CD4-positive, alpha-beta T cell (primary cell): ENCODE measurements around the gene NKX6-1. TPM values are rescaled to one million over a fixed set of nuclear protein-coding genes. Genes with fewer than 3 reads are reported as not detected.

ENCODE experiments used
- ATAC-seq: fragments of 200-7000 bp; cut with Tn5 transposase; one replicate; pipeline ENCODE4 v1.10.0; 2022; ENCODE audit warnings: mild to moderate bottlenecking; ENCODE audit not compliant: poor library complexity
- CTCF ChIA-PET: fragments of 350-600 bp; sonication (Branson Sonifier 250); formaldehyde crosslinking; loops from one replicate; lab custom pipeline; 2021; ENCODE audit warnings: antibody characterized with exemption, inconsistent platforms; lab: Charles Lee
- POLR2A ChIA-PET: fragments of 350-600 bp; sonication (Branson Sonifier 250); formaldehyde crosslinking; loops from one replicate; lab custom pipeline; 2021; ENCODE audit warnings: antibody characterized with exemption, inconsistent platforms; lab: Charles Lee
- DNase-seq, 14 experiments: peaks; one replicate each; pipeline ENCODE4 v3.0.0-alpha.2; 2013 to 2020; ENCODE audit warnings: mixed read lengths in 2 of 14
- H3K27ac ChIP-seq, 2 donors: one replicate each; pipeline versions ENCODE4 v1.5.1 to v1.7.0; 2013; ENCODE audit warnings: low read length in 2 of 2, low read depth in 1 of 2, mild to moderate bottlenecking in 1 of 2
- H3K27me3 ChIP-seq, 2 experiments: 1 replicate in 1 of 2; 2 replicates in 1 of 2; pipeline versions ENCODE4 v1.6.1 to v1.7.0; 2013; ENCODE audit warnings: low read length in 2 of 2, control low read depth in 1 of 2, mild to moderate bottlenecking in 1 of 2, moderate library complexity in 1 of 2; ENCODE audit not compliant: insufficient read depth in 2 of 2, control insufficient read depth in 1 of 2
- H3K36me3 ChIP-seq: one replicate; pipeline ENCODE4 v1.6.1; 2013; ENCODE audit warnings: low read length, control low read depth; ENCODE audit not compliant: insufficient read depth
- H3K4me1 ChIP-seq: one replicate; pipeline ENCODE4 v1.6.1; 2013; ENCODE audit warnings: low read length, control low read depth; ENCODE audit not compliant: insufficient read depth
- H3K4me3 ChIP-seq: one replicate; pipeline ENCODE4 v1.5.1; 2013; ENCODE audit warnings: mild to moderate bottlenecking, low read length, moderate library complexity
- H3K9me3 ChIP-seq, 2 experiments: 1 replicate in 1 of 2; 2 replicates in 1 of 2; pipeline versions ENCODE4 v1.6.1 to v1.7.0; 2013; ENCODE audit warnings: low read length in 2 of 2, mild to moderate bottlenecking in 2 of 2, control low read depth in 1 of 2, moderate library complexity in 1 of 2; ENCODE audit not compliant: control insufficient read depth in 1 of 2, insufficient read depth in 1 of 2
- H3K27ac Mint-ChIP-seq: one replicate; pipeline ENCODE4 v1.8.0; 2020; ENCODE audit warnings: mixed read lengths
- H3K27me3 Mint-ChIP-seq: one replicate; pipeline ENCODE4 v1.8.0; 2021; ENCODE audit warnings: mixed read lengths
- H3K36me3 Mint-ChIP-seq: one replicate; pipeline ENCODE4 v1.8.0; 2021; ENCODE audit warnings: low read depth, mixed read lengths
- H3K4me1 Mint-ChIP-seq: one replicate; pipeline ENCODE4 v1.8.0; 2021; ENCODE audit warnings: low read depth, mixed read lengths
- H3K4me3 Mint-ChIP-seq: one replicate; pipeline ENCODE4 v1.8.0; 2020; ENCODE audit warnings: mild to moderate bottlenecking, mixed read lengths
- H3K9me3 Mint-ChIP-seq: one replicate; pipeline ENCODE4 v1.8.0; 2020; ENCODE audit warnings: mixed read lengths
- CTCF ChIP-seq: fragments of 200-600 bp; IDR thresholded peaks from one replicate; pipeline ENCODE4 v1.8.0; 2022; ENCODE audit warnings: antibody characterized with exemption, mild to moderate bottlenecking
- intact Hi-C, 2 experiments: fragments of 100-400 bp; cut with DNase I in 1 of 2; cut with micrococcal nuclease in 1 of 2; formaldehyde crosslinking; loops; one replicate each; pipeline versions ENCODE4 v1.15.1 to v1.9.0; 2023 to 2025; cut with DNase I, micrococcal nuclease
- total RNA-seq, 174 experiments: library from RNA in 2 of 174; stranded (reverse) in 2 of 174; gene quantifications; one replicate each; pipeline ENCODE4 v1.2.3 and lab custom pipeline; 2021 to 2026

The NKX6-1 gene
- total RNA-seq, 2 experiments from 2014 or later, result not detected

- no peaks in the 10 kb centered on the region for H3K36me3 ChIP-seq
- TF ChIP-seq CTCF, result no peak
- H3K36me3 Mint-ChIP-seq, result no peaks in the 10 kb centered on the region
- peaks cover 21% of the 10 kb centered on the region for H3K4me1 Mint-ChIP-seq
- H3K27ac ChIP-seq, result no peak overlapping the region
- H3K27me3 ChIP-seq, result peaks cover 74 to 91% of the 10 kb centered on the region in 2 experiments
- intact Hi-C loops, result no loop called here
- POLR2A ChIA-PET, result interaction anchor here (1.3 kb wide), 1 partner anchor 22 kb away, joined by 4 read pairs; no protein-coding TSS in a partner anchor
- peaks cover 10 to 37% of the 10 kb centered on the region in 2 experiments for H3K9me3 ChIP-seq
- peaks cover 89% of the 10 kb centered on the region for H3K27me3 Mint-ChIP-seq
- no peak for ATAC-seq
- no peak for DNase-seq
- no peak overlapping the region for H3K4me3 Mint-ChIP-seq
- H3K27ac Mint-ChIP-seq, result no peak overlapping the region
- CTCF ChIA-PET, result no interaction called here
- peaks cover 19% of the 10 kb centered on the region for H3K4me1 ChIP-seq
- no peak overlapping the region for H3K4me3 ChIP-seq
- H3K9me3 Mint-ChIP-seq, result no peaks in the 10 kb centered on the region
Observed at GRCh38 chr4:84502955-84503373, 3.9 kb upstream of the NKX6-1 start.

GRCh38 chr4:84502333-84502954 lies 3.4 kb upstream of the NKX6-1 start:
- no peak for DNase-seq
- H3K27ac Mint-ChIP-seq, result no peak overlapping the region
- H3K9me3 Mint-ChIP-seq, result no peaks in the 10 kb centered on the region
- peaks cover 72 to 91% of the 10 kb centered on the region in 2 experiments for H3K27me3 ChIP-seq
- ChIA-PET CTCF (no interaction called here), POLR2A (interaction anchor here (1.1 to 1.3 kb wide), 2 partner anchors 21 to 858 kb away, joined by 3 to 4 read pairs; no protein-coding TSS in a partner anchor)
- H3K36me3 Mint-ChIP-seq, result no peaks in the 10 kb centered on the region
- no peak overlapping the region for H3K4me3 Mint-ChIP-seq
- intact Hi-C loops, result no loop called here
- no peak overlapping the region for H3K4me3 ChIP-seq
- no peaks in the 10 kb centered on the region for H3K36me3 ChIP-seq
- H3K4me1 Mint-ChIP-seq, result peaks cover 21% of the 10 kb centered on the region
- TF ChIP-seq CTCF, result no peak
- H3K9me3 ChIP-seq, result peaks cover 10 to 39% of the 10 kb centered on the region in 2 experiments
- ATAC-seq, result no peak
- H3K4me1 ChIP-seq, result peaks cover 22% of the 10 kb centered on the region
- H3K27ac ChIP-seq, result no peak overlapping the region
- H3K27me3 Mint-ChIP-seq, result peaks cover 85% of the 10 kb centered on the region

GRCh38 chr4:84501721-84502267 lies 2.7 kb upstream of the NKX6-1 start:
- CTCF ChIA-PET, result no interaction called here
- Mint-ChIP-seq H3K9me3 (no peaks in the 10 kb centered on the region), H3K27ac (no peak overlapping the region), H3K4me1 (peaks cover 21% of the 10 kb centered on the region), H3K27me3 (peaks cover 87% of the 10 kb centered on the region), H3K36me3 (no peaks in the 10 kb centered on the region), H3K4me3 (no peak overlapping the region)
- POLR2A ChIA-PET, result interaction anchor here (1.1 kb wide), 1 partner anchor 857 kb away, joined by 3 read pairs; no protein-coding TSS in a partner anchor
- Histone ChIP-seq H3K27me3 (peaks cover 79 to 91% of the 10 kb centered on the region in 2 experiments), H3K9me3 (peaks cover 10 to 46% of the 10 kb centered on the region in 2 experiments), H3K36me3 (no peaks in the 10 kb centered on the region), H3K27ac (no peak overlapping the region), H3K4me3 (no peak overlapping the region), H3K4me1 (peaks cover 29% of the 10 kb centered on the region)
- ATAC-seq (no peak), DNase-seq (no peak)
- no peak for TF ChIP-seq CTCF
- intact Hi-C loops, result no loop called here
